Liver (tissue), 9 donors: Measurements from ENCODE around the gene LIFR. TPM values are rescaled to one million over a fixed set of nuclear protein-coding genes. Genes with fewer than 3 reads are reported as not detected.

Experiments used
- DNase-seq: peaks from one replicate; pipeline ENCODE4 v3.0.0-alpha.2; 2017; ENCODE audit warnings: low spot score
- H3K27ac ChIP-seq, 2 donors: one replicate each; pipeline ENCODE4 v1.7.0; 2013; ENCODE audit warnings: inconsistent platforms in 2 of 2, low read length in 2 of 2, control low read depth in 1 of 2, low read depth in 1 of 2, mild to moderate bottlenecking in 1 of 2
- H3K27me3 ChIP-seq, 4 donors: one replicate each; pipeline versions ENCODE4 v1.6.1 to v1.7.0; 2013; ENCODE audit warnings: low read length in 3 of 4, inconsistent platforms in 1 of 4, mild to moderate bottlenecking in 1 of 4, moderate library complexity in 1 of 4; ENCODE audit not compliant: control insufficient read depth in 4 of 4, insufficient read depth in 4 of 4
- H3K36me3 ChIP-seq, 4 donors: one replicate each; pipeline versions ENCODE4 v1.6.1 to v1.7.0; 2013; ENCODE audit warnings: low read length in 3 of 4, mild to moderate bottlenecking in 3 of 4, low read depth in 1 of 4, moderate library complexity in 1 of 4; ENCODE audit not compliant: control insufficient read depth in 4 of 4, insufficient read depth in 3 of 4
- H3K4me1 ChIP-seq, 4 donors: one replicate each; pipeline versions ENCODE4 v1.6.1 to v1.7.0; 2013; ENCODE audit warnings: low read length in 3 of 4, mild to moderate bottlenecking in 3 of 4, moderate library complexity in 1 of 4; ENCODE audit not compliant: control insufficient read depth in 4 of 4, insufficient read depth in 4 of 4
- H3K4me3 ChIP-seq, 3 donors: one replicate each; pipeline versions ENCODE4 v1.6.1 to v1.7.0; 2013; ENCODE audit warnings: low read length in 3 of 3, control low read depth in 1 of 3, low read depth in 1 of 3, mild to moderate bottlenecking in 1 of 3
- H3K9ac ChIP-seq, 2 donors: one replicate each; pipeline ENCODE4 v1.7.0; 2013; ENCODE audit warnings: low read length in 2 of 2, mild to moderate bottlenecking in 2 of 2, moderate library complexity in 2 of 2, control low read depth in 1 of 2, low read depth in 1 of 2
- H3K9me3 ChIP-seq, 4 donors: one replicate each; pipeline versions ENCODE4 v1.6.1 to v1.7.0; 2013; ENCODE audit warnings: low read length in 3 of 4; ENCODE audit not compliant: control insufficient read depth in 4 of 4
- EGR1 ChIP-seq, 2 donors: IDR thresholded peaks; 2 replicates each; pipeline ENCODE4 v1.6.1; 2016 to 2018; ENCODE audit warnings: antibody characterized with exemption in 2 of 2, low read depth in 2 of 2
- FOXA2 ChIP-seq: IDR thresholded peaks from 2 replicates; pipeline ENCODE4 v1.6.1; 2016; ENCODE audit warnings: antibody characterized with exemption
- HNF4G ChIP-seq: IDR thresholded peaks from 2 replicates; pipeline ENCODE4 v1.6.1; 2016; ENCODE audit warnings: antibody characterized with exemption
- NR2F2 ChIP-seq: IDR thresholded peaks from 2 replicates; pipeline ENCODE4 v1.6.1; 2016; ENCODE audit warnings: antibody characterized with exemption
- RXRA ChIP-seq, 2 donors: IDR thresholded peaks; 2 replicates each; pipeline ENCODE4 v1.6.1; 2017 to 2018; ENCODE audit warnings: antibody characterized with exemption in 2 of 2, mild to moderate bottlenecking in 1 of 2
- SP1 ChIP-seq: IDR thresholded peaks from 2 replicates; pipeline ENCODE4 v1.6.1; 2018; ENCODE audit warnings: antibody characterized with exemption, mild to moderate bottlenecking
- YY1 ChIP-seq: IDR thresholded peaks from 2 replicates; pipeline ENCODE4 v1.6.1; 2016; ENCODE audit warnings: antibody characterized with exemption, mild to moderate bottlenecking
- WGBS: extraction: QIAGEN DNeasy Blood & Tissue Kit; methylation state at CpG from one replicate; pipeline ENCODE4 v1.1.7; 2013; 5-methylcytosine and 5-hydroxymethylcytosine counted together
- polyA plus RNA-seq, 2 donors: library from polyadenylated mRNA; stranded (reverse) in 1 of 2; unstranded in 1 of 2; fragments of 200-250 nt in 1 of 2; fragments of >200 nt in 1 of 2; fragmentation: Nextera tagmentation in 1 of 2; extraction: Ambion mirVana in 1 of 2; gene quantifications; one replicate each; pipeline versions ENCODE4 v1.2.1 to v1.2.3, GENCODE V29; 2013 to 2015
- total RNA-seq, 2 donors: library from RNA; depleted of rRNA; stranded (reverse); fragments of >200 nt; gene quantifications; one replicate each; pipeline ENCODE4 v1.2.3, GENCODE V29; 2014
- TF ChIP-seq, protein P1 (sequence below): IDR thresholded peaks from 2 replicates; pipeline ENCODE4 v1.6.1; 2016; ENCODE audit warnings: antibody characterized with exemption, mild to moderate bottlenecking
- TF ChIP-seq, protein P2 (sequence below): IDR thresholded peaks from 2 replicates; pipeline ENCODE4 v1.6.1; 2016; ENCODE audit warnings: antibody characterized with exemption
- TF ChIP-seq, protein P3 (sequence below): IDR thresholded peaks from 2 replicates; pipeline ENCODE4 v1.6.1; 2016; ENCODE audit warnings: antibody characterized with exemption
- TF ChIP-seq, protein P4 (sequence below): IDR thresholded peaks from 2 replicates; pipeline ENCODE4 v1.6.1; 2016; ENCODE audit warnings: antibody characterized with exemption
- donor health status: healthy.
- donor health status: healthy.
- donor health status: healthy.
- donor health status: healthy.
- donor health status: healthy.

LIFR gene
- total and polyA plus RNA-seq, 4 donors: 10.5 to 79.7 (median 32.8) TPM

DNA sequence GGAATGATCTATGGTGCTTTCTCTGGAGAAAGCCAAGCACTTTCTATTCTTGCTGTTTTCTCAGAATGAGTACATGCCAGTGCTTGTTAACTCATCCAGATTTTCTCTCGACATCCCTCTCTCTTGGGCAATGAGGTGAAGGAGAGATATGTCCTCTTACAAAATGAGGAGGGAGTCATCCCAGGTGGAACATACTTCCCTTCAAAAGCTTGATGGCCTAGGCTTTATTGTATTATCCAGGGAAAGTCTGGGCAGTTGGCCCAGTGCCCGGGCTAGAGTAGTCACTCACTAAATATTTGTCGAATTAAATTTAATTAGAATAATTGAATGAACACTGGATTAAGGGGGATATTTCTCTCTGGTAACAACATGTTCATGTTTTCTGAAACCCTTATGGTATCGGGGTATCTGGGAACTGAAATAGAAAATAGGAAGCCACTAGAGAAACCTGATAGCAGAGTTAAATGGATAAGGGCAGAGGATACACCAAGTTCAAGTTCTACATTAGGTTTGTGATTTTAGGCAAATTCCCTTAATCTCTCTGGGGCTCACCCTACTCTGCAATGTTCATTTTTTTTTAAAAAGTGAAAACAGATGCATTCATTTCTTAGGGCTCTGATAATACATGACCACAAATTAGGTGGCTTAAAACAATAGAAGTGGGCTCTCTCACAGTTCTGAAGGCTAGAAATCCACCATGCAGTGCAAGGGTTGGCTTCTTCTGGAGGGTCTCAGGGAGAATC is 99.6 kb downstream of the LIFR start (continued):
- TF ChIP-seq FOXA2: no peak
- TF ChIP-seq, protein P1, sequence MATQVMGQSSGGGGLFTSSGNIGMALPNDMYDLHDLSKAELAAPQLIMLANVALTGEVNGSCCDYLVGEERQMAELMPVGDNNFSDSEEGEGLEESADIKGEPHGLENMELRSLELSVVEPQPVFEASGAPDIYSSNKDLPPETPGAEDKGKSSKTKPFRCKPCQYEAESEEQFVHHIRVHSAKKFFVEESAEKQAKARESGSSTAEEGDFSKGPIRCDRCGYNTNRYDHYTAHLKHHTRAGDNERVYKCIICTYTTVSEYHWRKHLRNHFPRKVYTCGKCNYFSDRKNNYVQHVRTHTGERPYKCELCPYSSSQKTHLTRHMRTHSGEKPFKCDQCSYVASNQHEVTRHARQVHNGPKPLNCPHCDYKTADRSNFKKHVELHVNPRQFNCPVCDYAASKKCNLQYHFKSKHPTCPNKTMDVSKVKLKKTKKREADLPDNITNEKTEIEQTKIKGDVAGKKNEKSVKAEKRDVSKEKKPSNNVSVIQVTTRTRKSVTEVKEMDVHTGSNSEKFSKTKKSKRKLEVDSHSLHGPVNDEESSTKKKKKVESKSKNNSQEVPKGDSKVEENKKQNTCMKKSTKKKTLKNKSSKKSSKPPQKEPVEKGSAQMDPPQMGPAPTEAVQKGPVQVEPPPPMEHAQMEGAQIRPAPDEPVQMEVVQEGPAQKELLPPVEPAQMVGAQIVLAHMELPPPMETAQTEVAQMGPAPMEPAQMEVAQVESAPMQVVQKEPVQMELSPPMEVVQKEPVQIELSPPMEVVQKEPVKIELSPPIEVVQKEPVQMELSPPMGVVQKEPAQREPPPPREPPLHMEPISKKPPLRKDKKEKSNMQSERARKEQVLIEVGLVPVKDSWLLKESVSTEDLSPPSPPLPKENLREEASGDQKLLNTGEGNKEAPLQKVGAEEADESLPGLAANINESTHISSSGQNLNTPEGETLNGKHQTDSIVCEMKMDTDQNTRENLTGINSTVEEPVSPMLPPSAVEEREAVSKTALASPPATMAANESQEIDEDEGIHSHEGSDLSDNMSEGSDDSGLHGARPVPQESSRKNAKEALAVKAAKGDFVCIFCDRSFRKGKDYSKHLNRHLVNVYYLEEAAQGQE: no peak

DNA sequence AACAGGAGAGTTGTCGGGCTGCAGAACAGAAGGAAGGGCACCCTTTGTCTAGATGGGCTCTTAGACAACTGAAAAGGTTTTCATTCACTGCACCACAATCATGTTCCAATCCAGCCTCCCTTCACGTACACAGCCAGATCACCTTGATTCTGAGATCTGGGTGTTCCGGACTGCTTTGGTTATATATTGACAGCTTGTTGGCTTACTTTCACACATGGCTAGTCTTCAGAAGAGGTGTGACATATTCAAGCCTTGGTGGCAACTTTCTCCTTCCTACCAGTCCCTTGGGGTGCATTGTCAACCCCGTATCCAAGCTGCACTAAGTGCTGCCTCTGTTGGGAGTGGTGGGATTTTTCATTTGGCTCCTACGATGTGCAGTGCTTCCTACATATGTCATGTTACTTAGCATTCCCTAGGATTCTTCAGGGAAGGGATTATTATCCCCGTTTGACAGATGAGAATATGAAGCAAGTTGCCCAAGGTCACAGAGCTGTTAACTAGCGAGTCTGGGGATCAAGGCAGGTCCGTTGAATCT is 100.6 kb downstream of the LIFR start:
- Histone ChIP-seq H3K27ac (no peak overlapping the region), H3K36me3 (no peaks in the 10 kb centered on the region), H3K9ac (no peak overlapping the region), H3K4me1 (no peaks in the 10 kb centered on the region), H3K4me3 (no peak overlapping the region), H3K27me3 (peaks cover 0 to 10% (median 0%) of the 10 kb centered on the region in 4 donors), H3K9me3 (no peaks in the 10 kb centered on the region)
- 69% methylated on average over 8 of the region's 8 CpGs for whole genome bisulfite sequencing
- peak; percentile 8 for DNase-seq
- TF ChIP-seq RXRA (IDR thresholded peaks at IDR 0.05) (no peak), YY1 (no peak), SP1 (no peak), FOXA2 (no peak), HNF4G (no peak), EGR1 (IDR thresholded peaks at IDR 0.05; ENCODE audit: low read depth in 2 of 2) (no peak), NR2F2 (no peak)
- TF ChIP-seq, protein P2, sequence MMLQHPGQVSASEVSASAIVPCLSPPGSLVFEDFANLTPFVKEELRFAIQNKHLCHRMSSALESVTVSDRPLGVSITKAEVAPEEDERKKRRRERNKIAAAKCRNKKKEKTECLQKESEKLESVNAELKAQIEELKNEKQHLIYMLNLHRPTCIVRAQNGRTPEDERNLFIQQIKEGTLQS: no peak
- TF ChIP-seq, protein P3, sequence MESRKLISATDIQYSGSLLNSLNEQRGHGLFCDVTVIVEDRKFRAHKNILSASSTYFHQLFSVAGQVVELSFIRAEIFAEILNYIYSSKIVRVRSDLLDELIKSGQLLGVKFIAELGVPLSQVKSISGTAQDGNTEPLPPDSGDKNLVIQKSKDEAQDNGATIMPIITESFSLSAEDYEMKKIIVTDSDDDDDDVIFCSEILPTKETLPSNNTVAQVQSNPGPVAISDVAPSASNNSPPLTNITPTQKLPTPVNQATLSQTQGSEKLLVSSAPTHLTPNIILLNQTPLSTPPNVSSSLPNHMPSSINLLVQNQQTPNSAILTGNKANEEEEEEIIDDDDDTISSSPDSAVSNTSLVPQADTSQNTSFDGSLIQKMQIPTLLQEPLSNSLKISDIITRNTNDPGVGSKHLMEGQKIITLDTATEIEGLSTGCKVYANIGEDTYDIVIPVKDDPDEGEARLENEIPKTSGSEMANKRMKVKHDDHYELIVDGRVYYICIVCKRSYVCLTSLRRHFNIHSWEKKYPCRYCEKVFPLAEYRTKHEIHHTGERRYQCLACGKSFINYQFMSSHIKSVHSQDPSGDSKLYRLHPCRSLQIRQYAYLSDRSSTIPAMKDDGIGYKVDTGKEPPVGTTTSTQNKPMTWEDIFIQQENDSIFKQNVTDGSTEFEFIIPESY: no peak
- TF ChIP-seq, protein P1: no peak
- TF ChIP-seq, protein P4, sequence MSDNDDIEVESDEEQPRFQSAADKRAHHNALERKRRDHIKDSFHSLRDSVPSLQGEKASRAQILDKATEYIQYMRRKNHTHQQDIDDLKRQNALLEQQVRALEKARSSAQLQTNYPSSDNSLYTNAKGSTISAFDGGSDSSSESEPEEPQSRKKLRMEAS: no peak
